Lower leg skin (tissue), 4 donors: Measurements from ENCODE around the gene C19orf33. TPM values are rescaled to one million over a fixed set of nuclear protein-coding genes. Genes with fewer than 3 reads are reported as not detected.

ENCODE experiments used
- DNase-seq, 2 donors: peaks; one replicate each; pipeline ENCODE4 v3.0.0-alpha.2; 2019; ENCODE audit warnings: low spot score in 2 of 2
- H3K4me3 ChIP-seq: fragments of 200-600 bp; sonication (generic); 2 replicates; pipeline ENCODE4 v1.5.1; 2017; ENCODE audit warnings: mild to moderate bottlenecking, low read depth; ENCODE audit not compliant: poor library complexity, severe bottlenecking
- CTCF ChIP-seq, 3 donors: fragments of 450-650 bp; IDR thresholded peaks; one replicate each; pipeline ENCODE4 v1.5.1; 2016; ENCODE audit warnings: antibody characterized with exemption in 3 of 3, mild to moderate bottlenecking in 3 of 3, moderate library complexity in 2 of 3
- POLR2A ChIP-seq, 2 donors: fragments of 450-650 bp; IDR thresholded peaks; one replicate each; pipeline ENCODE4 v1.6.1; 2016 to 2017; ENCODE audit warnings: antibody characterized with exemption in 2 of 2, mild to moderate bottlenecking in 1 of 2, moderate library complexity in 1 of 2
- WGBS, 2 donors: methylation state at CpG; one replicate each; pipeline ENCODE4 v1.1.5; 2018; 5-methylcytosine and 5-hydroxymethylcytosine counted together
- intact Hi-C: fragments of 100-400 bp; cut with DNase I; formaldehyde crosslinking; loops from one replicate; pipeline ENCODE4 v1.15.0; 2023; ENCODE audit warnings: low total_unique reads
- total RNA-seq, 4 donors: library from RNA; depleted of rRNA; stranded (reverse); fragments of >200 nt; gene quantifications; one replicate each; pipeline ENCODE4 v1.1.0, GENCODE V29; 2016

C19orf33 gene
- total RNA-seq, 4 donors from 2014 or later, result 373 to 601 (median 426) TPM

GRCh38 chr19:38315657-38316476 lies 11.8 kb downstream of the C19orf33 start, which contains the start of gene YIF1B:
Gene YIF1B (minus strand): TSS chr19:38315947. CDS start chr19:38315917, 30 bp downstream.
- intact Hi-C loops, result no loop called here
- WGBS, 2 donors, result 0 to 2% methylated on average over 44 to 60 of the region's 64 CpGs
- peak within 1 kb of the TSS; percentile 14 for H3K4me3 ChIP-seq
- TF ChIP-seq CTCF (IDR thresholded peaks at IDR 0.05), result no peak
- no peak for TF ChIP-seq POLR2A (IDR thresholded peaks at IDR 0.05)
- DNase-seq, result peak; percentile 97 to 99

- WGBS, 2 donors, result 31% methylated on average over 8 of the region's 8 CpGs
- intact Hi-C loops, result no loop called here
- no peak for DNase-seq
- TF ChIP-seq CTCF (IDR thresholded peaks at IDR 0.05) (no peak), POLR2A (IDR thresholded peaks at IDR 0.05) (no peak)
- H3K4me3 ChIP-seq, result no peak overlapping the region
Measured at GRCh38 chr19:38316477-38317067, 12.5 kb downstream of the C19orf33 start.

- WGBS, 2 donors, result 70 to 74% methylated on average over 11 of the region's 11 CpGs
- intact Hi-C loops, result no loop called here
- no peak for DNase-seq
- no peak overlapping the region for H3K4me3 ChIP-seq
- TF ChIP-seq CTCF (IDR thresholded peaks at IDR 0.05) (no peak), POLR2A (IDR thresholded peaks at IDR 0.05) (no peak)
Measured at GRCh38 chr19:38317104-38317612, 13.1 kb downstream of the C19orf33 start.

GRCh38 chr19:38318660-38319059 lies 14.6 kb downstream of the C19orf33 start:
- no peak overlapping the region for H3K4me3 ChIP-seq
- intact Hi-C loops, result no loop called here
- 28 to 40% methylated on average over 6 of the region's 6 CpGs for WGBS, 2 donors
- TF ChIP-seq CTCF (IDR thresholded peaks at IDR 0.05) (no peak), POLR2A (IDR thresholded peaks at IDR 0.05) (no peak)
- no peak for DNase-seq

GRCh38 chr19:38319421-38320258 lies 15.6 kb downstream of the C19orf33 start, which contains the start of gene KCNK6:
Gene KCNK6 (plus strand): TSS chr19:38319845. CDS start chr19:38319951, 106 bp downstream.
- intact Hi-C loops, result no loop called here
- peak in 1 of 2 donors; percentile 92 for DNase-seq
- 0 to 2% methylated on average over 21 to 69 of the region's 76 CpGs for WGBS, 2 donors
- no peak for TF ChIP-seq POLR2A (IDR thresholded peaks at IDR 0.05)
- TF ChIP-seq CTCF (IDR thresholded peaks at IDR 0.05), result no peak
- H3K4me3 ChIP-seq, result peak within 1 kb of the TSS; percentile 53
